HG02885 (cell line): ENCODE measurements around the gene OSBPL3.

ENCODE experiments used
- ATAC-seq: cut with Tn5 transposase; IDR thresholded peaks from one replicate; pipeline ENCODE4 v1.9.1; 2021; ENCODE audit warnings: mild to moderate bottlenecking; ENCODE audit not compliant: unreplicated experiment, poor library complexity

Gene OSBPL3

GRCh38 chr7:24902931-24903330 lies 77.0 kb downstream of the OSBPL3 start:
- no peak for ATAC-seq

- ATAC-seq = no peak
Measured at GRCh38 chr7:24902276-24902675, 77.7 kb downstream of the OSBPL3 start.

GRCh38 chr7:24899905-24900304 lies 80.1 kb downstream of the OSBPL3 start:
- ATAC-seq = peak; percentile 42

- peak; percentile 15 for ATAC-seq
Measured at GRCh38 chr7:24899161-24899560, 80.8 kb downstream of the OSBPL3 start.

- peak; percentile 55 for ATAC-seq
Measured at GRCh38 chr7:24898691-24899090, 81.3 kb downstream of the OSBPL3 start.

- peak; percentile 77 for ATAC-seq
Measured at GRCh38 chr7:24896031-24896501, 83.9 kb downstream of the OSBPL3 start.

GRCh38 chr7:24894429-24895221 lies 85.4 kb downstream of the OSBPL3 start:
- ATAC-seq = no peak

GRCh38 chr7:24891311-24891735 lies 88.7 kb downstream of the OSBPL3 start:
- no peak for ATAC-seq

GRCh38 chr7:24889611-24890010 lies 90.4 kb downstream of the OSBPL3 start:
- ATAC-seq = no peak

GRCh38 chr7:24888653-24889052 lies 91.3 kb downstream of the OSBPL3 start:
- ATAC-seq = no peak

- ATAC-seq = no peak
Measured at GRCh38 chr7:24885716-24886115, 94.3 kb downstream of the OSBPL3 start.

GRCh38 chr7:24885305-24885704 lies 94.7 kb downstream of the OSBPL3 start:
- no peak for ATAC-seq

- no peak for ATAC-seq
Measured at GRCh38 chr7:24884401-24884800, 95.6 kb downstream of the OSBPL3 start.

GRCh38 chr7:24883622-24884013 lies 96.4 kb downstream of the OSBPL3 start:
- ATAC-seq = no peak

- ATAC-seq = no peak
Measured at GRCh38 chr7:24882989-24883621, 96.9 kb downstream of the OSBPL3 start.

- no peak for ATAC-seq
Measured at GRCh38 chr7:24881623-24882022, 98.4 kb downstream of the OSBPL3 start.

GRCh38 chr7:24880886-24881285 lies 99.1 kb downstream of the OSBPL3 start:
- no peak for ATAC-seq

- no peak for ATAC-seq
Measured at GRCh38 chr7:24879291-24879690, 100.7 kb downstream of the OSBPL3 start.

GRCh38 chr7:24877790-24878311 lies 102.1 kb downstream of the OSBPL3 start:
- peak; percentile 88 for ATAC-seq

- no peak for ATAC-seq
Measured at GRCh38 chr7:24874791-24875190, 105.2 kb downstream of the OSBPL3 start.

GRCh38 chr7:24873944-24874343 lies 106.0 kb downstream of the OSBPL3 start:
- ATAC-seq = no peak
